ENCODE results near the gene ELMO3.

The ELMO3 gene

GRCh38 chr16:67183627-67184452 lies 15.1 kb upstream of the ELMO3 start, which contains the start of gene MATCAP1 (continued):
- peak; percentile 89 for TF ChIP-seq ZNF600 (tag by site-specific recombination; IDR thresholded peaks at IDR 0.05)
- no peak for TF ChIP-seq TCF7L2 (IDR thresholded peaks at IDR 0.05; ENCODE audit: borderline replicate concordance, low read depth, low read length)
- TF ChIP-seq ZNF16 (tag by site-specific recombination; IDR thresholded peaks at IDR 0.05; ENCODE audit: low read depth) = no peak
- no peak for TF ChIP-seq ZSCAN5A (tag by site-specific recombination; IDR thresholded peaks at IDR 0.05)
- no peak for TF ChIP-seq HOXC10 (CRISPR knock-in tag; IDR thresholded peaks at IDR 0.05)
- TF ChIP-seq BCL11B (tag by site-specific recombination; IDR thresholded peaks at IDR 0.05; ENCODE audit: low read depth) = no peak
- TF ChIP-seq ZNF274 (IDR thresholded peaks at IDR 0.05; ENCODE audit: low read length) = no peak
- TF ChIP-seq ZNF274 (tag by site-specific recombination; IDR thresholded peaks at IDR 0.05; ENCODE audit: borderline replicate concordance) = no peak
- no peak for TF ChIP-seq MYNN (tag by site-specific recombination; IDR thresholded peaks at IDR 0.05; ENCODE audit: borderline replicate concordance)
- peak; percentile 85 for TF ChIP-seq ATF2 (tag by site-specific recombination; IDR thresholded peaks at IDR 0.05; ENCODE audit: low read depth)
- peak; percentile 84 for TF ChIP-seq GLIS1 (tag by site-specific recombination; IDR thresholded peaks at IDR 0.05)
- no peak for TF ChIP-seq ZNF777 (tag by site-specific recombination; IDR thresholded peaks at IDR 0.05; ENCODE audit: borderline replicate concordance)
- TF ChIP-seq CTCF (tag by site-specific recombination; IDR thresholded peaks at IDR 0.05) = 0 out of 2 replicates have a peak, but pooled peaks have one; percentile 38
- TF ChIP-seq KLF17 (tag by site-specific recombination; IDR thresholded peaks at IDR 0.05) = peak; percentile 72; the same call in 1 of the 2 replicates
- TF ChIP-seq OSR2 (tag by site-specific recombination; IDR thresholded peaks at IDR 0.05) = no peak
- TF ChIP-seq ZBTB11 (tag by site-specific recombination; conservative IDR thresholded peaks at IDR 0.05; ENCODE audit: low read depth) = peak; percentile 82
- TF ChIP-seq ZNF266 (tag by site-specific recombination; IDR thresholded peaks at IDR 0.05; ENCODE audit: low read depth) = no peak
- TF ChIP-seq SALL2 (tag by site-specific recombination; IDR thresholded peaks at IDR 0.05; ENCODE audit: borderline replicate concordance) = no peak
- peak; percentile 79 for TF ChIP-seq ZBTB17 (tag by site-specific recombination; IDR thresholded peaks at IDR 0.05)
- TF ChIP-seq WT1 (tag by site-specific recombination; IDR thresholded peaks at IDR 0.05) = no peak
- peak; percentile 95 for TF ChIP-seq ZEB2 (tag by site-specific recombination; IDR thresholded peaks at IDR 0.05)
- no peak for TF ChIP-seq RBAK (tag by site-specific recombination; IDR thresholded peaks at IDR 0.05)
- no peak for TF ChIP-seq ZNF354C (tag by site-specific recombination; IDR thresholded peaks at IDR 0.05; ENCODE audit: borderline replicate concordance, low read depth)
- no peak for TF ChIP-seq REST (tag by site-specific recombination; IDR thresholded peaks at IDR 0.05)
- TF ChIP-seq ZNF747 (tag by site-specific recombination; IDR thresholded peaks at IDR 0.05) = no peak
- TF ChIP-seq SP7 (tag by site-specific recombination; IDR thresholded peaks at IDR 0.05) = peak; percentile 69
- no peak for TF ChIP-seq ZBTB1 (tag by site-specific recombination; IDR thresholded peaks at IDR 0.05)
